HCT116 (cell line): ENCODE data around the gene TMEM156. TPM values are rescaled to one million over a fixed set of nuclear protein-coding genes. Genes with fewer than 3 reads are reported as not detected.

ENCODE experiments used
- ATAC-seq: fragments of 200-7000 bp; cut with Tn5 transposase; 2 replicates; pipeline ENCODE4 v1.9.1; 2020; ENCODE audit warnings: mild to moderate bottlenecking, moderate library complexity
- BruUV-seq: library from RNA; stranded (reverse); fragments of 400-500 nt; replicated peaks from 2 replicates; lab custom pipeline; 2021; lab: Mats Ljungman, UMichigan
- CTCF ChIA-PET: fragments of 300-600 bp; sonication (Branson Sonifier 250); formaldehyde crosslinking; loops from one replicate; lab custom pipeline; 2021; ENCODE audit warnings: antibody characterized with exemption; lab: Charles Lee
- POLR2A ChIA-PET: fragments of 300-600, 350-600 bp; sonication (Branson Sonifier 250); formaldehyde crosslinking; loops from one replicate; lab custom pipeline; 2021; ENCODE audit warnings: antibody characterized with exemption; lab: Charles Lee
- RAD21 ChIA-PET, 2 experiments: fragments of 300-600 bp; sonication (Branson Sonifier 250); formaldehyde crosslinking; loops; one replicate each; lab custom pipeline; 2023; ENCODE audit warnings: low total read pairs in 2 of 2; ENCODE audit not compliant: uncharacterized antibody in 2 of 2, unreplicated experiment in 2 of 2, low non-redundant PET in 1 of 2; lab: Charles Lee
- DNase-seq: peaks from one replicate; pipeline ENCODE4 v3.0.0-alpha.2; 2010; ENCODE audit warnings: low read depth, low spot score
- H2AFZ ChIP-seq: fragments of 200-600 bp; shearing (Covaris generic), sonication (generic); 2 replicates; pipeline ENCODE4 v1.6.1; 2017; ENCODE audit warnings: low read depth, mixed run types, mixed read lengths, antibody characterized with exemption, low read length; ENCODE audit not compliant: poor library complexity, severe bottlenecking
- H3K27ac ChIP-seq: 2 replicates; pipeline ENCODE4 v1.5.1; 2012; ENCODE audit warnings: low read depth, low read length
- H3K27me3 ChIP-seq: fragments of 200-600 bp; sonication (generic); 2 replicates; pipeline ENCODE4 v1.6.1; 2016; ENCODE audit warnings: mixed run types, low read length, mixed read lengths; ENCODE audit not compliant: insufficient read depth
- H3K36me3 ChIP-seq, 2 experiments: fragments of 200-500 bp in 1 of 2; fragments of 200-600 bp in 1 of 2; sonication (Bioruptor generic) in 1 of 2; sonication (generic) in 1 of 2; 2 replicates each; pipeline versions ENCODE4 v1.5.1 to v1.6.1; 2014 to 2016; ENCODE audit warnings: low read length in 2 of 2, inconsistent platforms in 1 of 2, mixed read lengths in 1 of 2, mixed run types in 1 of 2; ENCODE audit not compliant: insufficient read depth in 2 of 2, control insufficient read depth in 1 of 2
- H3K4me1 ChIP-seq, 2 experiments: fragments of 200-600 bp in 1 of 2; sonication (generic) in 1 of 2; 2 replicates each; pipeline versions ENCODE4 v1.5.1 to v1.6.1; 2012 to 2017; ENCODE audit warnings: low read length in 2 of 2, inconsistent platforms in 1 of 2, mild to moderate bottlenecking in 1 of 2, mixed read lengths in 1 of 2, mixed run types in 1 of 2, moderate library complexity in 1 of 2; ENCODE audit not compliant: insufficient read depth in 2 of 2, control insufficient read depth in 1 of 2
- H3K4me2 ChIP-seq: fragments of 200-600 bp; sonication (generic); 2 replicates; pipeline ENCODE4 v1.6.1; 2017; ENCODE audit warnings: mixed run types, low read length, mixed read lengths
- H3K4me3 ChIP-seq, 2 experiments: fragments of 200-600 bp in 1 of 2; sonication (generic) in 1 of 2; replicated peaks in 1 of 2; 2 replicates each; pipeline ENCODE4 v1.5.1; 2011 to 2016; ENCODE audit warnings: low read length in 2 of 2, control low read depth in 1 of 2, low read depth in 1 of 2, mild to moderate bottlenecking in 1 of 2, mixed read lengths in 1 of 2, mixed run types in 1 of 2
- H3K79me2 ChIP-seq: fragments of 200-600 bp; sonication (generic); 2 replicates; pipeline ENCODE4 v1.6.1; 2017; ENCODE audit warnings: mild to moderate bottlenecking, mixed run types, low read length, moderate library complexity, mixed read lengths; ENCODE audit not compliant: insufficient read depth
- H3K9ac ChIP-seq: fragments of 200-600 bp; sonication (generic); 2 replicates; pipeline ENCODE4 v1.6.1; 2016; ENCODE audit warnings: low read length, mixed read lengths
- H3K9me2 ChIP-seq: fragments of 200-600 bp; sonication (generic), shearing (Covaris generic); 2 replicates; pipeline ENCODE4 v1.6.1; 2017; ENCODE audit warnings: mixed run types, mild to moderate bottlenecking, moderate library complexity; ENCODE audit not compliant: insufficient read depth
- H3K9me3 ChIP-seq, 2 experiments: fragments of 200-500 bp in 1 of 2; fragments of 200-600 bp in 1 of 2; sonication (Bioruptor generic) in 1 of 2; sonication (generic) in 1 of 2; 2 replicates each; pipeline ENCODE4 v1.6.1; 2014 to 2017; ENCODE audit warnings: low read length in 2 of 2, mixed read lengths in 2 of 2, inconsistent platforms in 1 of 2, low read depth in 1 of 2, mild to moderate bottlenecking in 1 of 2, mixed run types in 1 of 2, moderate library complexity in 1 of 2; ENCODE audit not compliant: control insufficient read depth in 1 of 2, insufficient read depth in 1 of 2
- H4K20me1 ChIP-seq: fragments of 200-600 bp; sonication (generic), shearing (Covaris generic); 2 replicates; pipeline ENCODE4 v1.6.1; 2017; ENCODE audit warnings: mixed run types, mild to moderate bottlenecking, moderate library complexity; ENCODE audit not compliant: insufficient read depth
- CEBPB ChIP-seq: IDR thresholded peaks from 2 replicates; pipeline ENCODE4 v1.6.1; 2012; ENCODE audit warnings: low read depth
- EGR1 ChIP-seq: IDR thresholded peaks from 2 replicates; pipeline ENCODE4 v1.6.1; 2012; ENCODE audit warnings: low read depth
- ELF1 ChIP-seq: IDR thresholded peaks from 2 replicates; pipeline ENCODE4 v1.6.1; 2012; ENCODE audit warnings: low read depth, borderline replicate concordance
- EZH2phosphoT487 ChIP-seq: fragments of 200-600 bp; IDR thresholded peaks from 2 replicates; pipeline ENCODE4 v1.6.1; 2018; ENCODE audit warnings: antibody characterized with exemption, borderline replicate concordance
- MAX ChIP-seq: IDR thresholded peaks from 2 replicates; pipeline ENCODE4 v1.6.1; 2012
- POLR2A ChIP-seq: IDR thresholded peaks from 2 replicates; pipeline ENCODE4 v1.7.0; 2011; ENCODE audit warnings: borderline replicate concordance; ENCODE audit not compliant: insufficient read depth, insufficient read length; ENCODE audit errors: extremely low read depth
- POLR2AphosphoS5 ChIP-seq: IDR thresholded peaks from 2 replicates; pipeline ENCODE4 v1.6.1; 2011; ENCODE audit warnings: mild to moderate bottlenecking, low read depth, low read length, moderate library complexity
- RAD21 ChIP-seq: IDR thresholded peaks from 2 replicates; pipeline ENCODE4 v1.6.1; 2012; ENCODE audit warnings: low read depth, mild to moderate bottlenecking
- SP1 ChIP-seq: IDR thresholded peaks from 2 replicates; pipeline ENCODE4 v1.6.1; 2012; ENCODE audit warnings: low read depth
- TCF7L2 ChIP-seq: IDR thresholded peaks from 2 replicates; pipeline ENCODE4 v1.7.0; 2011; ENCODE audit warnings: borderline replicate concordance, inconsistent platforms; ENCODE audit not compliant: insufficient read depth, insufficient read length; ENCODE audit errors: extremely low read depth
- ZFX ChIP-seq: fragments of 450-650 bp; IDR thresholded peaks from 2 replicates; pipeline ENCODE4 v1.6.1; 2017
- intact Hi-C: fragments of 100-400 bp; cut with micrococcal nuclease; formaldehyde crosslinking; loops from 2 replicates; pipeline ENCODE4 v1.10.0; 2022
- total RNA-seq: library from RNA; stranded (reverse); gene quantifications from one replicate; pipeline ENCODE4 v1.2.1, GENCODE V29; 2021; ENCODE audit not compliant: unreplicated experiment
- TF ChIP-seq, protein P1 (sequence below): IDR thresholded peaks from 2 replicates; pipeline ENCODE4 v1.6.1; 2012; ENCODE audit warnings: low read depth
- TF ChIP-seq, protein P2 (sequence below), 3 experiments: fragments of 200-600 bp in 1 of 3; sonication (generic) in 1 of 3; IDR thresholded peaks in 2 of 3; conservative IDR thresholded peaks in 1 of 3; 2 replicates each; pipeline ENCODE4 v1.5.1; 2012 to 2017; ENCODE audit warnings: low read depth in 2 of 3, low read length in 2 of 3, antibody characterized with exemption in 1 of 3, borderline replicate concordance in 1 of 3, control low read depth in 1 of 3, mild to moderate bottlenecking in 1 of 3, mixed read lengths in 1 of 3, mixed run types in 1 of 3, moderate library complexity in 1 of 3; ENCODE audit not compliant: insufficient read depth in 1 of 3

The TMEM156 gene
- total RNA-seq, 1 experiment from 2014 or later: 0.22 TPM

DNA sequence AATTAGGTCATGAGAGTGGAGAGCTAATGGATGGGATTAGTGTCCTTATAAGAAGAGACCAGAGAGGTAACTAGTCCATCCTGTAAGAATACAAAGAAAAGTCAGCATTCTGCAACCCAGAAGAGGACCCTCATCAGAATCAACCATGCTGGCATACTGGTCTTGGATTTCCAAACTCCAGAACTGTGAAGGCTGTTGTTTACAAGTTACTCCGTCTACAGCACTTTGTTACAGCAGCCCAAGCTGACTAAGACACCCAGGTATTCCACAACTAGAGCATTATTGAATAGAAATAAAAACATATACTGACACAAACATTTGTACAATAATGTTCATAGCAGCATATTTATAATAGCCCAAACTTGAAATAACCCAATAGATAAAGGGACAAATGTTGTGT, 9.2 kb downstream of the TMEM156 start (continued):
- TF ChIP-seq, protein P1, sequence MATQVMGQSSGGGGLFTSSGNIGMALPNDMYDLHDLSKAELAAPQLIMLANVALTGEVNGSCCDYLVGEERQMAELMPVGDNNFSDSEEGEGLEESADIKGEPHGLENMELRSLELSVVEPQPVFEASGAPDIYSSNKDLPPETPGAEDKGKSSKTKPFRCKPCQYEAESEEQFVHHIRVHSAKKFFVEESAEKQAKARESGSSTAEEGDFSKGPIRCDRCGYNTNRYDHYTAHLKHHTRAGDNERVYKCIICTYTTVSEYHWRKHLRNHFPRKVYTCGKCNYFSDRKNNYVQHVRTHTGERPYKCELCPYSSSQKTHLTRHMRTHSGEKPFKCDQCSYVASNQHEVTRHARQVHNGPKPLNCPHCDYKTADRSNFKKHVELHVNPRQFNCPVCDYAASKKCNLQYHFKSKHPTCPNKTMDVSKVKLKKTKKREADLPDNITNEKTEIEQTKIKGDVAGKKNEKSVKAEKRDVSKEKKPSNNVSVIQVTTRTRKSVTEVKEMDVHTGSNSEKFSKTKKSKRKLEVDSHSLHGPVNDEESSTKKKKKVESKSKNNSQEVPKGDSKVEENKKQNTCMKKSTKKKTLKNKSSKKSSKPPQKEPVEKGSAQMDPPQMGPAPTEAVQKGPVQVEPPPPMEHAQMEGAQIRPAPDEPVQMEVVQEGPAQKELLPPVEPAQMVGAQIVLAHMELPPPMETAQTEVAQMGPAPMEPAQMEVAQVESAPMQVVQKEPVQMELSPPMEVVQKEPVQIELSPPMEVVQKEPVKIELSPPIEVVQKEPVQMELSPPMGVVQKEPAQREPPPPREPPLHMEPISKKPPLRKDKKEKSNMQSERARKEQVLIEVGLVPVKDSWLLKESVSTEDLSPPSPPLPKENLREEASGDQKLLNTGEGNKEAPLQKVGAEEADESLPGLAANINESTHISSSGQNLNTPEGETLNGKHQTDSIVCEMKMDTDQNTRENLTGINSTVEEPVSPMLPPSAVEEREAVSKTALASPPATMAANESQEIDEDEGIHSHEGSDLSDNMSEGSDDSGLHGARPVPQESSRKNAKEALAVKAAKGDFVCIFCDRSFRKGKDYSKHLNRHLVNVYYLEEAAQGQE: no peak
- TF ChIP-seq, all 23 proteins: peak for 0

GRCh38 chr4:39022241-39022640, 10.0 kb downstream of the TMEM156 start:
- Histone ChIP-seq H3K27ac (no peak overlapping the region), H3K4me3 (no peak overlapping the region), H3K4me2 (no peak overlapping the region), H3K27me3 (no peaks in the 10 kb centered on the region), H3K9me2 (no peaks in the 10 kb centered on the region), H2AFZ (no peak overlapping the region), H3K4me1 (peaks cover 0 to 4% of the 10 kb centered on the region in 2 experiments; a peak in 1 of 4 replicates), H3K79me2 (no peaks in the 10 kb centered on the region), H3K36me3 (no peaks in the 10 kb centered on the region), H3K9ac (no peak overlapping the region), H3K9me3 (no peaks in the 10 kb centered on the region), H4K20me1 (no peaks in the 10 kb centered on the region)
- no peak for DNase-seq
- ATAC-seq: no peak
- ChIA-PET RAD21 (no interaction called here), POLR2A (no interaction called here), CTCF (no interaction called here)
- intact Hi-C loops: no loop called here
- TF ChIP-seq CEBPB: no peak
- no peak for TF ChIP-seq SP1
- no peak for TF ChIP-seq POLR2AphosphoS5
- TF ChIP-seq EZH2phosphoT487: no peak
- no peak for TF ChIP-seq MAX
- no peak for TF ChIP-seq POLR2A
- TF ChIP-seq RAD21: no peak
- no peak for TF ChIP-seq EGR1
- TF ChIP-seq ZFX: no peak
- TF ChIP-seq, protein P2, sequence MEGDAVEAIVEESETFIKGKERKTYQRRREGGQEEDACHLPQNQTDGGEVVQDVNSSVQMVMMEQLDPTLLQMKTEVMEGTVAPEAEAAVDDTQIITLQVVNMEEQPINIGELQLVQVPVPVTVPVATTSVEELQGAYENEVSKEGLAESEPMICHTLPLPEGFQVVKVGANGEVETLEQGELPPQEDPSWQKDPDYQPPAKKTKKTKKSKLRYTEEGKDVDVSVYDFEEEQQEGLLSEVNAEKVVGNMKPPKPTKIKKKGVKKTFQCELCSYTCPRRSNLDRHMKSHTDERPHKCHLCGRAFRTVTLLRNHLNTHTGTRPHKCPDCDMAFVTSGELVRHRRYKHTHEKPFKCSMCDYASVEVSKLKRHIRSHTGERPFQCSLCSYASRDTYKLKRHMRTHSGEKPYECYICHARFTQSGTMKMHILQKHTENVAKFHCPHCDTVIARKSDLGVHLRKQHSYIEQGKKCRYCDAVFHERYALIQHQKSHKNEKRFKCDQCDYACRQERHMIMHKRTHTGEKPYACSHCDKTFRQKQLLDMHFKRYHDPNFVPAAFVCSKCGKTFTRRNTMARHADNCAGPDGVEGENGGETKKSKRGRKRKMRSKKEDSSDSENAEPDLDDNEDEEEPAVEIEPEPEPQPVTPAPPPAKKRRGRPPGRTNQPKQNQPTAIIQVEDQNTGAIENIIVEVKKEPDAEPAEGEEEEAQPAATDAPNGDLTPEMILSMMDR (IDR thresholded peaks at IDR 0.05 in 2 of 3, conservative IDR thresholded peaks at IDR 0.05 in 1 of 3; ENCODE audit: borderline replicate concordance in 1 of 3, insufficient read depth in 1 of 3, low read depth in 2 of 3, low read length in 2 of 3): no peak
- TF ChIP-seq ELF1: no peak
- TF ChIP-seq TCF7L2: no peak
- no TSS peak for BruUV-seq
